HG03565 (cell line): Measurements from ENCODE around the gene GPNMB.

Source experiments
- ATAC-seq: cut with Tn5 transposase; IDR thresholded peaks from one replicate; pipeline ENCODE4 v1.9.1; 2021; ENCODE audit warnings: mild to moderate bottlenecking, moderate library complexity; ENCODE audit not compliant: unreplicated experiment

GPNMB gene

DNA sequence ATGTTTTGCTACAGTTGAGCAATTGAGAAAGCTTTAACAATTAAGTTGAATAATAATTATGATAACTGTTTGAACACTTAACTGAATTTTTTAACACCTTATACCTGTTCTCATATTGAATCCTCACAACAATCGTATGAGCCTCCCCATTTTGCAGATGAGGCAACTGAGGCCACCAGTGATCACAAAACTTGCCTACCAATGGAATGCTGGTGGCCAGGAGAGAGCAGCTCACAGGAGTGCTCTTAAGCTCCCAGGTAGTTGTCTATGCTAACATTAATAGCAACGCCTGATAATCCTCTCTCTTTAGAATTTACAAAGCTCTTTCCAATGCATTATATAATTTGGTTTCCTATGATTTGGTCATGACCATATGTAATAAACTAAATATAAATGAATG is 21.6 kb downstream of the GPNMB start:
- no peak for ATAC-seq

DNA sequence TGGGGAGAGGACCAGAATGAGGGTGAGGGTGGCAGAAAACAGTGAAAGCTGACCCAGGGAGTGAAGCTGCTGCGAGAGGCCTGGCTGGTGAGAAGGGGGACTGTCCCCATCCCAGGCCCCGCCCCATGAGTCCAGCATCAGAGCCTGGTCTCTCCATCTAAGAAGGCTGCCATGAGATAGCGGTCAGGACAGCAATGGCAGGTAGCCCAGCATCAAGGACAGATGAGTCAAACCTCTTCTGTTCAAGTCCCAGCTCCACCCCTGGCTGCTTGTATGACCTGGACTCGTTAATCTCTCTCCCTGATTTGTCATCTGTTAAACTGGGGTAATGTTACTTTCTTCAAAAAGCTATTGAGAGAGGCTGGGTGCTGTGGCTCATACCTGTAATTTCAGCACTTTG is 22.2 kb downstream of the GPNMB start:
- ATAC-seq: no peak

DNA sequence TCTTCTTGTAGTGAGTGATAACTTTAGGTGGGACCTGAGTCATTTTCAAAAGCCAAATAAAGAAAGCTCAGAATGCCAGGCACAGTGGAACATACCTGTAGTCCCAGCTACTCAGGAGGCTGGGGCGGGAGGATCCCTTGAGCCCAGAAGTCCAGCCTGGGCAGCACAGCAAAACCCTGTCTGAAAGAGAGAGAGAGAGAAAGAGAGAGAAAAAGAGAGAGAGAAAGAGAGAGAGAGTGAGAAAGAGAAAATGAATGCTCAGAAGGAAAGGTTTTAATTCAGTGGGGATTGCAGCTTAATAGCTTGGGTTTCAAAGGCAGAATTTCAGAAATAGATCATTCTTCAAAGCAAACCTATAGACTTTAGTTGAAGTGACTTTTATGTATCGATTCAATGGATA is 25.7 kb downstream of the GPNMB start:
- no peak for ATAC-seq

DNA sequence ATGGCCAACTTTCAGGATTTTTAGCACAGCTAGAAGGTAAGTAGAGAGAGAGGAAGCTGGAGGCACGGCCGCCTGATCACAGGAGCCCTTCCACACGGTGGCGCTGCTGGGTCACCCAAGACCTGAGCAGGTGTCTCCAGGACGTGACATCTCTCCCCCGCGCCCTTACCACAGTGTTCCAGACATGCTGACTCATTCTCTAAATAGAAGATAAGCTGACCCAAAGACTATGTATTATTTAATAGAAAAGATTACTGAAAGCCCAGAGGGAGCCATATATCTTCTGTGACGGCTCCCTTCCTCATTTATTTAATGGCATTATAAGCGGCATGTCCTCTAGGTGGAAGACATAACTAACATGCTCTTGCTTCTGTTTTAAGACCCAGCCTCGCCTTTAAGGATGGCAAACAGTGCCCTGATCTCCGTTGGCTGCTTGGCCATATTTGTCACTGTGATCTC is 26.6 kb downstream of the GPNMB start:
- peak; percentile 91 for ATAC-seq

DNA sequence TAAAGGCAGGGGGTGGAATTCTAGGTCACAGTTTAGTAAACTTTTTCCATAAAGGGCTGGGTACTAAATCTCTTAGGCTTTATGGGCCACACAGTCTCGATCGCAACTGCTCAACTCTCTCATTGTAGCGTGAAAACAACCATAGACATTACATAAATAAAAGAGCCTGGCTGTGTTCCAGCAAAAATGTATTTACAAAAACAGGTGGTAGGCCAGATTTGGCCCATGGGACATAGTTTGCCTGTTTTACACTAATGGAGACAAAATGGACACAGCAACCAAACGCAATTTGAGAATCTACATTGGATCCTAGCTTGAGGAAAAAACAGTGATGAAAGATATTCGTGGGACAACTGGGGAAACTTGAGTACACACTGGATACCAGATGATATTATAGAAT is 29.3 kb downstream of the GPNMB start:
- ATAC-seq: no peak

DNA sequence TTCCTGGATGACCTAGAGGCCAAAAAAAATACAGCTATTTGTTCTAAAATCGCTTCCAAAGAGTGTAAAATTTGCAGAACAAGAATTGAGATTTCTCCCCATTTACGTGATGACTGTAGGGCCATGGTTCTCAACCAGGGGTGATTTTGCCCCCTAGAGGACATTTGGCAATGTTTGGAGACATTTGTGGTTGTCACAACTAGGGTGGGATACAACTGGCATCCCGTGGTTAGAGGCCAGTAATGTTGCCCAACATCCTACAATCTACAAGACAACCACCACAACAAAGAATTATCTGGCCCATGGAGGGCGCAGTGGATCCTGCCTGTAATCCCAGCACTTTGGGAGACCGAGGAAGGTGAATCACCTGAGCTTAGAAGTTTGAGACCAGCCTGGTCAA is 29.8 kb downstream of the GPNMB start:
- ATAC-seq: no peak

DNA sequence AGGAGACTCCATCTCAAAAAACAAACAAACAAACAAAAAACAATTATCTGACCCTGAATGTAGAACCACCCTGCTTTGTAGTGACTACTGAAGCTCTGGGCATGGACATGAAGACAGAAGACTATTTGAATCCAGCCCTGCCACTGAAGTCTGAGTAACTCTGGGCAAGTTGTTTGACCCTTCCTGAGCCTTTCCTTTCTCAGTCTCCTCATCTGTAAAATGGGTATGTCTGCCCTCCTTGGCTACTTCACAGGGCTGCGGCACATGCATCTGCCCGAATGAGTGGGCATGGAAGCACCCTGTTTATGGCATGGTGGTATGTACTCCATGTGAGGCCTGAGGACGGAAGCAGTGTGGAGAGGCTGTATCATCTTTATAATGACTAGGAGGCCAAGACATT is 30.4 kb downstream of the GPNMB start:
- no peak for ATAC-seq

DNA sequence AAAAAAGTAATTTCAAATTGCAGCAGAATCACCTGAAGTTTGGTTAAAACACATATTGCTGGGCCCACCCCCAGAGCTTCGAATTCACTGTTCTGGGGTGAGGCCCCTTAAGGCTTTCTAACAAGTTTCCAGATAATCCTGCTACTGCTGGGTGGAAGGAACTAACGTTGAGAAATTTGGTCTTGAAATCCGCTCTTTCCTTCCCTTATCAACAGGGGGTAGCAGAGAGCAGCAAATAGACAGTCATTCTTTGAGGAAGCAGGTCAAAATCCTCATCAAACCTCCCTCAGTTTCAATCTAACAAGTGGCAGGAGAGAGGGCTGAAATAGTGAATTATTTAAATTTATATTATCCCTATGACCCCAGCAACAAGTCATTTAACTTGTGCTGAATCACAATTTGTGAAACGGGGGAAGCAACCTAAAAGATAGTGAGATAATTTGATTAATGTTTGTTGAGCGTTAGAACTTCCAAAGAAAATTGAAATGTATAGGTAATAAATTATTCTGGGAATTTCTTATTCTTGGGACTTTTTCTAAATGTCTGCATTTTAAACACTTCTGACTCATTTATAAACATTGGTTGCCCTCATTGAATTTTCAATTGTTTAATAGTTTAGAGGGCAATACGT is 30.9 kb downstream of the GPNMB start:
- no peak for ATAC-seq

DNA sequence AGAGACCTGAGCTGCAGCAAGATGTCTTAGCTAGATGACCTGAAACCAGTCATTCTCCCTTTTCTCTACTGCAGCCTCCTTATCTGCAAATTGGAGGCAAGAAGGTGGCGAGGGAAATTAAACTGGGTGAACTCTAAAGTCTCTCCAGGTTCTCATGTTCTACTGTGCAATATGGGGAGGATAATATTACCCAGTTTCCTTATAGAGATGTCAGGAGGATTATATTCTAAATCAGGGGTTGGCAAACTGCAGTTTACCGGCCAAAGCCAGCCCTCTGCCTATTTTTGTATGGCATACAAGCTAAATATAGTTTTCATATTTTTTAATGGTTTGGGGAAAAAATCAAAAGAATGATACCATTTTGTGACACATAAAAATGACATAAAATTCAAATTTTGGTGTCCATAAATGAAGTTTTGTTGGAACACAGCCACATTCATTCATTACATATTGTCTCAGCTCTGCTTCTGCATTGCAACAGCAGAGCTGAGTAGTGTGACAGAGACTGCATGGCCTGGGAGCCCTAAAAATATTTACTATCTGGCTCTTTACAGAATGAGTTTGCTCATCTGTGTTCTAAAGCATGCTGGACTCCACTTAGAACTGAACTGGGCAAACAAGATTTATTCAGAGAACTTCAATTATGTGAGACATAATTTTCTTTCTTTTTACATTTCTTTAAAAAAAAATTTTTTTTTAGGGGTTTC is 33.4 kb downstream of the GPNMB start:
- ATAC-seq: no peak

DNA sequence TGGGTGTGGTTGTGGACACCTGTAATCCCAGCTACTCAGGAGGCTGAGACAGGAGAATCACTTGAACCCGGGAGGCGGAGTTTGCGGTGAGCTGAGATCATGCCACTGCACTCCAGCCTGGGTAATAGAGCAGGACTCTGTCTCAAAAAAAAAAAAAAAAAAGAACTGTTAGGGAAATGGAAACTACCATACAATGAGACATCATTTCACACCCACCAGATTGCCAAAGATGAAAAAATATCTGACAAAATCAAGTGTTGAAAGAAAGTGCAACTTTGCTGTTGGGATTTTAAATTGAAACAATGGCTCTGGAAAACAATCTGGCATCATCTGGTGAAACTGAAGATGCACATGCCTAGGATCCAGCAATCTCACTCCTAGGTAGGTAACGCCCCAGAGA is 36.5 kb downstream of the GPNMB start:
- no peak for ATAC-seq

DNA sequence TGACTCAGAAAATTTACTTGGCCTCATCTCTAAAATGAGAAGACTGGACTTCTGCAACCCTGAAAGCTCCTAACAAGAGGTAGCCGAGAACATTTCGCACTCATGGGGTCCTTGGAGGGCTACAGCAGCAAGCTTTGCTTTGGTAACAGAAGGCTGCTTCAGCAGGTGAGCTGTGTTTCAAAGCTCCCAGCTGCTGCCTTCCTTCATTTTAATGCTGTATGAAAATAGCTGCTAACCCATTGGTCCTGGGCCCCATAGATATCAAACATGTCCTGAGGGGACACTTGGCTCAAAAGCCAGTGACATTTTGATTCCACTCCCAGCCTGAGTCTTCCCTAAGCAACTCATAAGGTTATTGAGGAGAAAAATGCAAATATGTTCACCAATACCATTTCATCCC is 38.3 kb downstream of the GPNMB start:
- no peak for ATAC-seq

DNA sequence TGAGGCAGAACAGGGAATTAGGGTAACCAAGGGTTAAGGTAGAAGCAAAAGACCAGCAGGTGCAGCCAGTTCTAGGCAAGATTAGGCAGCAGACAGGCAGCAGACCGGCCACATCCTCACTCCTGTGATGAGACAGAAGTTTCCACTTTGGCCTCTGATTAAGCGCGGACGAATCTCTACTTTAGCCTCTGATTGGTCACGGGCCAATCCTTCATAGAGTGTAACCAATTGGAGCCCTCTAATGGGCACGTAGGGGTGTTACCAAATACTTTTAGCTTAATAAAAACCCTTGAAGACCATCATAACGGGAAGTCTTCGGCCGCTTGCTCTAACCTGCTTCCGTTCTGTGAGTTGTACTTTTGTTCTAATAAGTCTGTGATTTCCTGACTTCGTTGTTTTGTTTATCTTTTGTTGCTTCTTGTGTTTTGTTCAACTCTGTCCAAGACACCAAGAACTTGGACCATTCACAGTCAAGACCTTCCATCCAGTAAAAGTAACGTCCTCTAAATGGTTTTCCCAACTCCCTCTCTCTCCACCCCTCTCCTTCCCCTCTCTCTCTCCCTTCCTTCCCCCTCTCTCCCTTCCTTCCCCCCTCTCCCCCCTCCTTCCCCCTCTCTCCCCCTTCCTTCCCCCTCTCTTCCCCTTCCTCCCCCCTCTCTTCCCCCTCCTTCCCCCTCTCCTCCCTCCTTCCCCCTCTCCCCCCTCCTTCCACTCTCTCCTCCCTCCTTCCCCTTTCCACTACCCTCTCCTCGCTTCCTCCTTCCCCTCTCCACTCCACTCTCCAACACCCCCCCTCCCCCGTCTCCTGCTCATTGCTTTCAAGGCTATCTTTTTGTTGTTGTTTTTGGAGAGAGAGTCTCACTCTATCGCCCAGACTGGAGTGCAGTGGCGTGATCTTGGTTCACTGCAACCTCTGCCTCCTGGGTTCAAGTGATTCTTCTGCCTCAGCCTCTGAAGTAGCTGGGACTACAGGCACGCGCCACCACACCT is 39.4 kb downstream of the GPNMB start:
- ATAC-seq: no peak

DNA sequence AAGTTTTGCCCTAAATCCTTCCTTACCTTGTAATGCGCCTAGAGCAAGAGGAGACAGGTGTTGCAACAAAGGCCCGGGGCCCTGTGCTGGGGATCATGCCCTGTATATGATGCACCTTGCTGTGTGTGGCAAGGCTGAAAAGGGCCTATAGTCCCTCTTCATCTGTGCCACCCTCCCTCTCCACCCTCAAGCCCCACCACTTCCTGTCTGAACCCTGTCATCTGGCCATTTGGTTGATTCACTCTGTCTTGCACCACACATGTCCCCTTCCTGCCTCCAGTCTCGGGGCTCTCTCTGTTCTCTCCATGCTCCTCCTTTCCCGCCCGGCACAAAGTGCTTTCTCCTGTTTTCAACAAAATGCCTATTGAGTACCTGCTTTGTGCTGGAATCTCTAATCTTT is 41.0 kb downstream of the GPNMB start:
- no peak for ATAC-seq

DNA sequence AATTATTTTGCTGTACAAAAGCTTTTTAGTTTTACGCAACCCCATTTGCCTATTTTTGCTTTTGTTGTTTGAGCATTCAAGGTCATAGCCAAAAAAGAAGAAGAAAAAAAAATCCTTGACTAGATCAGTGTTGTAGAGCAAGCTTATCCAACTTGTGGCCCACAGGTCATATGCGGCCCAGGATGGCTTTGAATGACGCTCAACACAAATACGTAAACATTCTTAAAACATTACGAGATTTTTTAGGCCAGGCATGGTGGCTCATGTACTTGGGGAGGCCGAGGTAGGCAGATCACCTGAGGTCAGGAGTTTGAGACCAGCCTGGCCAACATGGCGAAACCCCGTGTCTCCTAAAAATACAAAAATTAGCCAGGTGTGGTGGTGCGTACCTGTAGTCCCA is 44.4 kb downstream of the GPNMB start:
- no peak for ATAC-seq

DNA sequence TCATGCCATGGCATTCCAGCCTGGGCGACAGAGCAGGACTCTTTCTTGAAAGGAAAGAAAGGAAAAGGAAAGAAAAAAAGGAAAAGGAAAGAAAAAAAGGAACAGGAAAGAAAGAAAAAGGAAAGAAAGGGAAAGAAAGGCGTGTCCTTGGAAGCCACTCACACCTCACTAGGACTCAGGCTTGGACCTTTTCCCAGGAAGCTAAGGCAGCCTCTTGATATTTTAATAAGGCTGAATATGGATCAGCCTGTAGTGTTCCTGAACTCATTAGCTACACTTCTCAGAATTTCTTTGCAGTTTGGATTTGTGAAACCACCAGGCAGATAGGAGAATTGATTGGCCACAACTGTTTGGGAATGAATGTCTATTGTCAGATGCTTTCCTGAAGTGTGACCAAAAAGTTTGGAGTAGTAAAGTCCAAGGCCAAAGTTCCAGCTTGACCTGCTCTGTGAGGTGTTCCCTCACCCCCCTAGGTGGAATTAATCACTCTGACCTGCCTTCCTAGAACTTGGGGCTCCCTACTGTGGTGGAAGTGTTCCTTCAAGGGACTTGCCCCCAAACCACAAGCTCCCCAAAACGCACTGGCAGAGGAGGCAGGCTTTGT is 45.5 kb downstream of the GPNMB start:
- no peak for ATAC-seq

DNA sequence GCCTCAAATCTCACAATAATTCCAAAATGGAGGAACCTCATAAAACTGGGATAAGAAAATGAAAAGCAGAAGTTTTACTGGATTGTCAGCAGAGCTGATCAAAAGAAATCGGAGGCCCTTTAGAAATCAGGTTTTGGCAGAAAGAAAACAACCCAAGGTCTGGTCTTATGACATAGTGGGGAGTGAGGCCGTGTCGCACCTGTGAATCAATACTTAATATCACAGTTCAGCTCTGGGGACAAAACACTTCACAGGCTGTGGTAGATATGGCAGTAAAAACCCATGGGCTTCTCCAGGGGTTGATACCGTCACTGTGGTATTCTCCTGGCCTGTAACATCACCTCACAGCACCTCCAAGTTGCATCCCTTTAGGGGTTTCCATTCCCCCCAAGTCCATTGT is 46.0 kb downstream of the GPNMB start:
- no peak for ATAC-seq

DNA sequence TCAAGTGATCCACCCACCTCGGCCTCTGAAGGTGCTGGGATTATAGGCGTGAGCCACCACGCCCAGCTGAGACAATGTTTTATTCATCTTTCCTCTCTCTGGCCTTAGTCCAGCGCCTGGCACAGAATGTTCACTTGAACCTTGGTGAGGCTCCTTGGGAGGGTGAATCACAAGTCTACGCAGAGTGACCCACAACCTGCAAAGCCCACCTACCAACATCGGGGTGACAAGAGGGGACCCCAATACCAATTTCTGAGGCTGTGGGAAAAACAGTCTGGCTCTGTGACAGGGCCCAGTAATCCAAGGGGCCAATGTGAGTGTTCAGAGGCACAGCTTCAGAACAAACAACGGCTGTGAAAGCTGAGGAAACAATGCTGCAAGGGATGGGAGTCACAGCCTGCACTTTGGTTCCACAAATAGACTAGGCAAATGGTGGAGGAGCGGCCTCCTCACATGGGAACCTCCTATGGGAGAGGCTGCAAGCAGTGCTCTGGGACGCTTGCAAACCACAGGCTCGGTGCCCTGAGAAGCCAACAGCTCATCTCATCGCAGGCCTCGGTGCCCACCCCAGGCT is 47.0 kb downstream of the GPNMB start:
- no peak for ATAC-seq

DNA sequence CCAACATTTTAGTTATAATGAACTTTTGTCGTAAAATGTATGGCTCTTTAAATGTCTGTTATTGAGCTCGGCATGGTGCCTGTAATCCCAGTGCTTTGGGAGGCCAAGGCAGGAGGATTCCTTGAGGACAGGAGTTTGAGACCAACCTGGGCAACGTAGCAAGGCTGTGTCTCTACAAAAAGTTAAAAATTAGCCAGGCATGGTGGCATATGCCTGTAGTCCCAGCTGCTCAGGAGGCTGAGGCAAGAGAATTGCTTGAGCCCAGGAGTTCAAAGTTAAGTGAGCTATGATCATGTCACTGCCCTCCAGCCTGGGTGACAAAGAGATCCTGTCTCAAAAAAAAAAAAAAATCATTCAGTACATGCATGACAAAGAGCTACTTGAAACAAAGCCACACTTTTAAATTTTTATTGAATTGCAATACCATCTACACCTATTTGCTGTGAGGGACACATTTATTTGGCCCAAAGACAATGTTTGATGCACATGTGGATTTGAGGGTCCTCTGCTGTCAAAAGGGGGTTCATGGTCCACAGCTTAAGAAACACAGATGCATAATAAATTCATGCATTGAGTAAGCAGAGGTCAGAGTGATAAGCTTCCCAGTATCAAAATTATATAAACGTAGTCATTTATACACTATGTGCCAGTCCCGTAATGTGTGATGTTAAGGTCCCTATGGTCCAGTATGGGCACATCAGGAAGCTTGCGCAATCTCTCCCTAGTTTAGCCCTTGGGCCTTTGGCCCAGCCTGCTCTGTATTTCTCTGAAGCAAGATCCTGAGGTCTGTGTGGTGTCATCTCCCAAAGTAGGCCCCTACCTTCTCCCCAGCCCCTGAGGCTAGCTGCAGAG is 48.2 kb downstream of the GPNMB start:
- no peak for ATAC-seq

DNA sequence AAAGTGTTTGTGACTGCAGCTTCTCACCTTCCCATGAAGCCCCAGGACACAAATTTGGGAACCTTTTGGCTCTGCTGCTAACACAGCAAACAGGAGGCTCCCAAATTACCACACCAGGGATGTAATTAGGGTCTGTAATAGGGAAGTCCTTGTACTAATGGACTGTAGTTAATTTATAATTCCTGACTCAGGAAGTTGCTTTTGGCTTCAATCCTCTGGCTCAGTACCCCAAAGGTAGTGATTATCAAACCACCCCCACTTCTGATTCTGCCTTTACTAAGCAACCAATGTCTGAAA is 48.8 kb downstream of the GPNMB start:
- no peak for ATAC-seq
